ENCODE measurements around the gene RNF43.
"Not testable (repeated sequence)": the region's sequence is repeated elsewhere in the genome, so short reads cannot be mapped to it uniquely, and the experiment has no call there.

Gene RNF43

DNA sequence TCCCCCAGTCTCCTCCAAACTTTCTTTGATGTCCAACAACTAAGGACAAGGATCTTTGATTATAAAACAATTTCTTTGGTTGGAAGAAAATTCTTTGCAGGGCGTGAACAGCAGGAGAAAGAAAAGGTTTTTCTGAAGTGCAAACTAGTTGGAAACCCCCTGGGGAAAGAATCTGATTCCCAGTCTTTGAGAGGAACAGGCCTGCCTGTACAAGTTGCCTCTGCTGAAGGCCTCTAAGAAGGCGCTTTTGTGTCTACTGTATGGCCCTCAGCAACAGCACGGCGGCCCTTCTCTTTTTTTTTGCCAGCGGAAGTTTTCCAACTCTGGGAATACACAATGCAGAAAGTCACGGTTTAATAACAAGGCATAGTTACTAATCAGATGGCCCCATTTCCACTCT lies 14.0 kb downstream of the RNF43 start:
- no peak for DNase-seq

DNA sequence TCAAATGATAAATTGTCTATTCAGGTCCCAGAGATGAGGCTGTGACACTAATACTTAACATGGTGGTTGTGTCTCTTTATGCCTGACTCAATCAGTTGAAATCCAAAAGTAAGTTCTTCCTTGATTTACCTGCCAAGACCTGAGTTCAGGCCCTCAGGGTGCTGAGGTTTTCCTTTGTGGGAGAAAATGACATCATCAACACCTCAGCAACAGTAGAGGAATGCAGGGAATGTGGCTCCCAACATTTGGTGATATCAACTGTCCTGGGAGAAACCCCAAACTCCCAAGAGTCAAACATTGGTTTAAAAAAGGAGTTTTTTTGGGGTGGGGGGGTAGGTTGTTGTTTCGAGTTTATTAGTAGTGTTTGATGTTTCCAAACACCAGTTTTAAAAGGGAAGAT lies 14.7 kb downstream of the RNF43 start:
- DNase-seq = no peak

DNA sequence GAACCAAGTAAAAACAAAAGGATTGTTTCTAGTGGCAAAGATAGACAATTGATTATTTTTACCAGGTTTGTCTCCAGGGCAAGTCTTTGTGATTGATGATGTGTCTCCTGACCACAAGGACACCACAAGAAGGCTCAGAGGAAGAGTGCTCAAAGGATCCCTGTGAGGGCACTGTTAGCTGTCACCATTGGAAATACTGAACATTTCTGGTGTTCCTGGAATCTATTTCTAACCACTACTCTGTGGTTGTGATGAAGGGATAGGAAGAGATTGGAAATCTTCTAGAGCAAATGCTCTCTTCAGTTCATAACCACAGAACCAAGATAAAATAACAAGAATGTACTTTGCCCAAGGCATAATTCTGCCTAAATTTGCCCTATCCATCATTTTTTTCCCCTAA lies 15.3 kb downstream of the RNF43 start:
- DNase-seq = no peak

DNA sequence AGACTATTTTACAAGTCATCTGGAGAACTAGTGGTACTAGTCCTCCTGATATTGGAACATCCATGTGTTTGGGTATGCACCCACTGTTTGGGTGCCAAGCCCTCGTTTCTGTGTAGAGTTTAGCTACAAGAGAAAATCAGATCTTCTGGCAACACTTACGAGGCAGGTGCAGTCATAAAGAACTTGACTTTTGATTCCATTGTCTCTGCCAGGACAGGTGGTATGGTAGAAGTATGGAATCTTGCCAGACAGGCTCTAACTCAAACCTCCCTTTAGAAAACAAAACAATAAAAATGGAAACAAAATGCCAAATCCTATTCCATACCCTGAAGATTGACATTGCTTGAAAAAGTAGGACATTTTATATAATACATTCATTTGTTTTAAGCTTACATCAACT lies 16.0 kb downstream of the RNF43 start:
- no peak for DNase-seq

DNA sequence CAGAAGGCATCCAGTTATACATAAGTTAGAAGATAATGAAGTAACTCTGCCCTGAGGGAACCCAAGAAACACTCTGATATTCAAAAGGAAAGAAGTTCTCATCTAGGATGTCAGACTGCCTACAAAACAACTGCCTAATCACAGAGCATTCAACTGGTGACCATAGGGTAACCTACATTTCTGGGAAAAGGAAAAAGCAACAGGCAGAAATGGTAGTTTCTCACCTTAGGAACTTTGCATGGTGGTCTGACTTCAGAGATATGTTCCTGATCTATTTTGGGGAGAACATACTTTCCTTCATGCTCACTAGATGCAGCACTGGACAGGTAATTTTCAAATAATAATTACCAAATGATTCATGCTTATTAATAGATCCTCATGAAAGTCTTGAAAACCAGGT lies 16.5 kb downstream of the RNF43 start:
- DNase-seq = no peak

DNA sequence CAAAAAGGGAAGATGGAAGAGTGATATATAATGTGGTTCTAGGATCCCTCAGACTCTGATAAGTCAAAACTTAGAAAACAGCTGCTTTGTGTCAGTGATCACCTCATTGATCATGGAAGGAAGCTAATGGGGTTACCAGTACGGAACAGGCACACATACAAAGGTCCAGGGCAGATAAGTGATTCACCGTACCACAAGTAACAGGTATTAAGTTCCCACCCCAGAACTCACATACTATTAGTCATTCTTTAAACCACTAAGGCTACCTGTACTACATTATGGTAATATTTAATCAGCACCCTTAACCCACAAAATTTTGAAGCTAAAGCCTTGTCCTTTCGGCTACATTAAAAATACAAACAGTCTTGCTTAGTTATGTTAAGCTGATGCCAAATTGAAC lies 17.4 kb downstream of the RNF43 start:
- DNase-seq = no peak

DNA sequence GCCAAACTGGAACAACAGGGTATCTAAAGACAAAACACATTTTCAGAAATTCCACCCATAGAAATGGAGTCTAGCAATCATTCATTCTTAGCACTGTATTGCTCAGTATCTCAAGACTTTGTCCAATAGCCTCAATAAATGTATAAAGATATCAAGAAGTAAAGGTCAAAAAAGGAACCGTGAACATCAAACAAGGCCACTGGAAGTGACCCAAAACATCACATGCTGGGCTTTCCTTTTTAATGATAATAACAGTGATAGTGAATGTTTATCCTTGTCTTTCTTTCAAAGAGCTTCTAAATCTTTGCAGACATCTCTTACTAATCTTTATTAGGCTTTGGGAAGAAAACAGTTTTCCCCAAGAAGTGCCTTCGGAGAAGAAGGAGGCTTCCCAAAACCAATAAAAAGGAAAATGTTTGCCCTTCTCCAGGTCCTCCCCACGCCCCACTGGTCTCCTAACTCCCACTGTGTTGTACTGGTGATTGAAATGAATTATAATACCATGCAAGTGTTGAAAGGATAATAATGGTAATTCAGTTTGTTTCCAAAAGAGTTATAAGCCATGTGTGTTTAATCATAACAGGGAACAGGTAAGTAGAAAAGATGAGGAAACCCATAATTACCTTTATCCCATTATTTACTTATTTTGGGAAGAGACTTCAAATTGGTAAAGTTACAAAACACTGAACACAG lies 18.6 kb downstream of the RNF43 start:
- DNase-seq = no peak

DNA sequence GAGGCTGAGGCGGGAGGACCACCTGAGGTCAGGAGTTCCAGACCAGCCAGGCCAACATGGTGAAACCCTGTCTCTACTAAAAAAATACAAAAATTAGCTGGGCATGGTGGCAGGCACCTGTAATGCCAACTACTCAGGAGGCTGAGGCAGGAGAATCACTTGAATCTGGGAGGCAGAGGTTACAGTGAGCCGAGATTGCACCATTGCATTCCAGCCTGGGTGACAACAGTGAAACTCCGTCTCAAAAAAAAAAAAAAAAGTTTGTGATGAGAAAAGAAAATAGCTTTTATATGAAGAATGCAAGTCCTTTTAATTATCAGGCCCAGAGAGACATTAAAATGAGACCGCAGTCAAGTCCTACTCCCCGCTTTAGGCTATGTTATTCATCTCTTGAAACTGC lies 19.9 kb downstream of the RNF43 start:
- not testable (repeated sequence) for DNase-seq

DNA sequence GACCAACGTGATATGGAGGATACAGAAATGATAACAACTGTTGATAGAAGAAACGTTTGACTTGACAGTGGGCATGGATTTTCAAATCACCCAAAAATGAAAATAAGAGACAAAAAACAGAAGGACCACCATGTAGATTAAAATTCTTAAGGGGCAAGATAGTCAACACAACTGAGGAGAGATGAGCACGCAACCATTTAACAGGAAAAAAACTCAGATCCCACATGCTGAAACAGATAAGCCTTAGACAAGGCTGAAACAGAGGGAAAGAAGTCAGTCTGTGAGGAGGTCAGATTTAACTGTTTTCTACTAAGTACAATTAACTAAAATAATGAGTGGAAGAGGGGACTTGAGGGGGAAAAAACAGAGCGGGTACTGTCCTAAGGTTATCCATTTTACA lies 21.2 kb downstream of the RNF43 start:
- no peak for DNase-seq

DNA sequence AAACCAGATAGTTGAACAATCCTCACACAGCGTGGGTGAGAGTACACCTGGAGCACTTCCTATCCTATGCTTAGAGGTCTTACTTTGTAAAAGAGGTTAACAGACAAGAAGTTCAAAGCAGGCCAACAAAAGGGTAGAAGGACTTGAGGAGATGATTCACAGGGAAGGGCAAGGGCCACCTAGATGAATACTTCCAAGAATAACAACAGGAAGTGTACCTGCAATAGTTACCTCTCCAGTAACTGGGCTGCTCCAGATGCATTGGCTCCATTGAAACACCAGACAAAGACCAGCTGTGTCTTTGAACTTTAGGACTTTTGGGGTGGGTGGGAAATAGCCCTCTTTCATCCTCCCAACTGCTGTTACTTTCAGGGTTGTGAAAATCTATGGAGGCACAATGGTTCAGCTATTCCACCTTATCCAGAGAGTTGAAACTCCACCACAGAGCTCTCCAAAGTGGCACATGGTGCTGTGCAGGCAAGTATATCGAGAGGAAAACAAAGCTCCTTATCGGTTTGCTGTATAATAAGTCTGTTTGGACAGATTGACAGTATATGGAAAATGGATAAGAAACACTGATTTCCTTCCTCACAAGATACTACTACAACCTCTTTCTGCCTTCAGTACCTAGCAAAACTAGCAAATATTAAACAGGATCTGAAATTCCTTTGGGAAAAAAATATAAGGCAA lies 22.7 kb downstream of the RNF43 start:
- DNase-seq = no peak

DNA sequence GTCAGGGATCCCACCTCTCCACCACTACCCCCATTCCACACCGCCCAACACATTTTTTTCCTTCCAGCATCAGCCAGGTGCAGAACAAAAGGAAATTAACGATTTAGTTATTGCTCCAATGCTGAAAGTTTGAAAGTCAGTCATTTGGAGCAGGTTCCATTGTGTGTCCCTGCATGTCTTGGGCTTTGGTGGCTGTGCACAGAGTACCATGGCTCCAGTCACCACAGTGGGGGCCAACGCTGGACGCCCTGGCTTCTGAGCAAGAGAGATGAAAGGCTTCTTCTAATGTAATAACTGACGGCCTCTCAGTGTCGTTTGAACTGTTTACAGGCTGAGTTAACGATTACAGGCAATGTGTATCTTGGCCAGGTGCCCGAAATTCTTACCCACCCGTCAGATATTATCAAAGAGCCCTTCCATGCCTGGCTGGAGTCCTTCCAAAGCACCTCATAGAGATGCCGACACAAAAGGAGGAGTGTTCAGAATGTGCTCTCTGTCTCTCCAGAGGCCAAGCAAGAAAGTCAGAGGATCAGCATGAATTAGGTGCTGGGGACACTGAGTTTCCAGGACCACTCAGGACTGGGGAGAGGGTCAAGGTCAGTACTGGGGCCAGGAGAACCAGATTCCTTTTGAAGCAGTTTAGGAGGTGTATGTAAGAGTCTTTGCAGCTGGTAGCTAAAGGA lies 25.9 kb downstream of the RNF43 start:
- peak; percentile 67 for DNase-seq

DNA sequence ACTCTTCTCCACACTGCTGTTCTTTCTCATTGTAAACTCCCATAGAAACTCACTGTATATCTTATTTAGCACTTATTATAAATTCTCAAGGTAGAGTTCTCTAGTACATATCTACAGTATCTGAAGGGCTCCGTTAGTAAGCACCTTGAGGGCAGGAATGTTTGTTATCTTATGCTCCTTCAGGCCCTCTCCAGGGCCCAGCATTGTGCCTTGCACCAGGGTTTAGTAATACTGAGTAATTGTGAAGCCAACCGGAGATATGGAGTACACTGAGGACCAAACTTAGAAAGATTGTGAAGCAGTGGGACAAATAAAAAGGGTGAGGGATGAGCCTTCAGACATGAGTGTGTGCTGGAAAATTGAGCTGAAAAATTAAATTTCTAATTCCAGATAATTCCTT lies 26.4 kb downstream of the RNF43 start:
- no peak for DNase-seq

DNA sequence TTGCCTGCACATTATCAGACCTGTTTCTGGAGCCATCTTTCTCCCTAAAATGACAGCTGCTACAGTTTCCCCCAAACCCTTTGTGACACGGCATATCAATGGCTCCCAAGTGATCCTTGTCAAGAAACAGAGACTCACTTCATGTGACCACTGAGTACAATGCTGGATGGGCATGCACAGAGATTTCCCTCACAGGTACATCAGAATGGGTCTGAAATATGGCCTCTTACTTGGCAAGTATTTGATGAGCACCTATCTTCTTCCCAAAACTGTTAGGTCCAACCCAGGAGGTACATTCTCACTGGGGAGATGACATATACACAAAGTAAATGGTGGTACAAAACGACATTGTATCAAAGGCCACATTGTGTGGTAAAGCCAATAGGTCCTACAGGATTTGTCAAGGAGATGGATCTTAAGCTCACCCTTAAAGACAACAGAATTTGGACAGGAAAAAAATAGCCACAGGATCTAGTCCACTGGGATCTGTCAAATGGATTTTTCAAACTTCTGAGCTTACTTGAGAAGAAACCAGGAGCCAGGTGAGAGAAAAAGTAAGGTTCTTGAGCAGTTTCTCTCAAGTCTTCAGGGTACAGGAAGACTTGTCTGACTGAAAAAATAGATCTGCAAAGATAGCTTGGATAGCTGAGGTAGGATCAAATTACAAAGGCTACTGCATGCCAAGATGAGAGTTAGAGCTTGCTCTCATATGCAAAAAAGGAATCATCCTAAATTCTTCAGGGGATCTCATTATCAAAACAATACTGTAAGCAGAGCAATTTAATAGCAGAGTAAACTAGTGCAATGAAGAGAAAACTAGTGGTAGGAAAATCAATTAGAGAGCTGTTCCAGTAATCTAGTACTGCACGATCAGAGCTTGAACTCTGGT lies 28.8 kb downstream of the RNF43 start:
- no peak for DNase-seq

DNA sequence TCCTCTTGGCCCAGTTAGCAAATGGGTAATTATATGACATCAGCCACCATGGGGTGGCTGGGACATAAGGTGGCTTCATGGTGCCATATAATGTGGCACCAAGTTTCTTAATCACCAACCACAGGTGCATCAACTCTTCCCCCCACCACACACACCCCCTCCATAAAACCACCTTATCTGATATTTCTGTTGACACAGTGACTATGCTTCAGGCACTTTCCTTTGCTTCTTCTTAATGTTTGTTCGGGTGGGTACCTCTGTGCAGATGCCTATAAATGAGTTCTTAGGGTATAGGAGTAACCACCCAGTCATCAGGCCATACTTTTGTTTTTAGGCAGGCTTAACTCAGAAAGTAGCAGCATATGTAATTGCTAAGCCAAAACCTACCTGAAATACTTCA lies 29.5 kb downstream of the RNF43 start:
- no peak for DNase-seq

DNA sequence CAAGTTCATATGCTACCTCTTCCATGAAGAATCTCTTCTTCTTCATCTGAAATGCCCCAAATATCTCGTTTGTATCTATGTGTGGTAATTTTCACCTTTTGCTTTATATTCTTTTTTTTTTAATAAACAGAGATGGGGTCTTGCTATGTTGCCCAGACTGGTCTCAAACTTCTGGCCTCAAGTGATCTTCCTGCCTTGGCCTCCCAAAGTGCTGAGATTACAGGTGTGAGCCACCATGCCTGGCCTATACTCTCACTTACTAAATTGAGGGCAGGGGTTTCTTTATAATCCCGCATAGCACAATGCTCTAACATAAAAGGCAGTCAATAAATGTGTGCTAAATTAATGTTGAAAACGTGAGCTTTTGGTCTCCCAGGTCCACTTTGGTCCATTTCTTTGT lies 30.6 kb downstream of the RNF43 start:
- DNase-seq = no peak

DNA sequence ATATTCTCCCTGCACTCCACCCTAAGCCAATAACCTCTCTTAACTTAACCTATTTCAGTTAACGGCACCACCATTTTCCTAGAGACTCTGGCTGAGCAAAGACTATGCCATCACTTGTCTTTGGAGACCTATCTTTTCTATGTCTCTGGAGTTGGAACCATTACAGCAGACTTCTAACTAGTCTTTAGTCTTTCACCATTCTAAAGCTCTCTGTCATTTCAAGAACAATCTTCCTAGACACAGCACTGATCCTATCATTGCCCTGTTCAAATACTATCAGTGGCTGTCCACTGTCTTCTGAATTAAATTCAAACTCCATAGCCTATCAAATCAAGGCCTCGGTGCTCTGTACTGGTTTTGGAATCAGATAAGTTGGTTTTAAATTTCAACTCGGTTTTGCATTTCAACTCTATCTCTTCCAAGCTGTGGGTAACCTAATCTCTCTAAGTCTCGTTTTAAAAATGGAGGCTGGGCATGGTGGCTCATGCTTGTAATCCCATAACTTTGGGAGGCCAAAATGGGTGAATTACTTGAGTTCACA lies 31.9 kb downstream of the RNF43 start:
- no peak for DNase-seq

DNA sequence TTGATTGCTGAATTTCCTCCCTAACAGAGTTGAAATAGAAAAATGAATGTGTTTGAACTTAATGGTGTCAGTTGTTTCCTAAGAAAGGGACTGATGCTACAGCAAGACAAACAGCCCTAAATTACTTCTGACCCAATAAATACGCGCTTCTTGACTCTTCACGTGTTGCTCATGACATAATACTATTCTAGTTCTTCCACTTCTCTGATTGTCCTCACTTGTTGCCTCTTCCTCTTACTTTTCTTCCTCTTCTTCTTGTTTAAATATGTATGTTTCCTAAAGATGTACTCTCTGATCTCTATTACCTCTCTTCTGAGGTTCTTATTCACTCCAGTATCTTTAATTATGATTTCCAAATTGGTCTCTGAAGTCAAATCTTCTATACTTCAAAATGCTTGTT lies 32.4 kb downstream of the RNF43 start:
- DNase-seq = no peak

DNA sequence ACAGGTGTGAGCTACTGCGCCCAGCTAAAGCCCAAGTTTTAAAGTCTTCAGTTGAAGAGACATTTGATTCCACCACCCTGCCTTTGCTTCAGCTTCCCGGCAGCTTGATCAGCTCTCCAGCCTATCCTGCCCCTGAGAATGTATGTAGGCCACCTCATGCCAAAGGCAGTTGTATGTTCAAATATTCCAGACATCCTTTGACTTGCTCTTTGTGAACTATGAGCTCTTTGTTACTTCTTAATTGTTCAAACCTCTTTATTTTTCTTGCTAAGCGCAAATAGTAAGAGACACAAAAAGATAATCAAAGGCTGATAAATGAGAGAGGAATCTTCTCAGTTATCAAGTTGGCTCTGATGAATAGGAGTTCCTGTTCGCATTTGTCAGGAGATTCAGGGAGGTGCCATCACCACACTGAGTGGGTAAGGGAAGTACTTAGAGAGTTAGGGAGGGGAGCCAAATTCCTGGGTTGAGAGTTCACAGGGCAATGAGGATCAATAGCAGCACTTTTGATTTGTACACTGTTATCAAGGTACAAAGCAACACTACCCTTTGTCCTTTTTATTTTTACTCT lies 33.4 kb downstream of the RNF43 start:
- DNase-seq = no peak

DNA sequence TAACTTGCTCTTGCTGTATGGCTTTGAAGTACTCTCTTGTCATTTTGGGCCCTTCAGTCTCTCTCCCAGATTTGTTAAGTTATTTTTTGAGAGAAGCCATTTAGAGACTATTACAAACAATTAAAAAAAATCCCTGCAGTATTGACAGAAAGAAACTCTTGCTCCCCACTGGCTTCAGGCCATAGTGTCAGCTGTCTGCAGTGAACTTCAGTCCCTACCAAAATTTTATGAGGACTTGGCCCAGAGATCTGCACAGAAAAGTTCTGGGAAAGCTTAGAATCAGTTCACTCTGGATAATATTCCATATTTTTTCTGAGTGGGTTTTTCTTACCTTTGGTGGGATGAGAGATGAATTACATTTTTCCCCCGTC lies 34.5 kb downstream of the RNF43 start:
- no peak for DNase-seq

DNA sequence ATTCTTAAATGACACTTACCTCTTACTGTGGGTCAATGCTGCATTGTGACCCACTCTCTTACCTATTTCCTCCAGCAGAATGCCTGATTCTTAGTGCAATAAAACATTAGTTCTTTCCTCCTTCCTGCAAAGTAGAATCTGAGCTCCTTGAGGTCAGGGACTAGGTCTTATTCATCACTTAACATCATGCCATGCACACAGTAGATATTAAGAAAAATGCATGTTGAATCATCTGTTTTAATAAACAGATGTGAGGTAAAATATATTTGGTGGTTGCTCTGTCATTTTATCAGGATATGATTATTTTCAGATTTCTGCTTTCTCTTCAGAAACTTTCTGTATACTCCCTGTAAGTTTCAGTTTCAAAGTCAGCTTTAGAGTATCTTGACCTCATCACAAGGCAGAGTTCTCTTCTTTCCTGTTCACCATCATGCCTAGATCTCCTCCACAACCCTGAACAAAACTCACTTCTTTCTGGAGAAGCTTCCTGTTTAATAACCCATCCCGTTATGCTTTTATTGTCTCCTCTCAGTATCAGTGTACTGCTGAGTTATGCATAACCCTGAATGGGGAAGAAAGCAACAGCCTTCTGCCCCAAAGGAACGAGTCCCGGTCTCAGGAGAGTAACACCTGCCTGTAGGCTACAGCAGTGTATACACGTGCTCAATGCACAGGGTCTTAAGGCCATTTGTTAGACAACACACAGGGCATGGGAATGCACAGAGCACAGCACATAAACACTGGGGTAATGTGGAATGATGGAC lies 35.0 kb downstream of the RNF43 start:
- DNase-seq = no peak

DNA sequence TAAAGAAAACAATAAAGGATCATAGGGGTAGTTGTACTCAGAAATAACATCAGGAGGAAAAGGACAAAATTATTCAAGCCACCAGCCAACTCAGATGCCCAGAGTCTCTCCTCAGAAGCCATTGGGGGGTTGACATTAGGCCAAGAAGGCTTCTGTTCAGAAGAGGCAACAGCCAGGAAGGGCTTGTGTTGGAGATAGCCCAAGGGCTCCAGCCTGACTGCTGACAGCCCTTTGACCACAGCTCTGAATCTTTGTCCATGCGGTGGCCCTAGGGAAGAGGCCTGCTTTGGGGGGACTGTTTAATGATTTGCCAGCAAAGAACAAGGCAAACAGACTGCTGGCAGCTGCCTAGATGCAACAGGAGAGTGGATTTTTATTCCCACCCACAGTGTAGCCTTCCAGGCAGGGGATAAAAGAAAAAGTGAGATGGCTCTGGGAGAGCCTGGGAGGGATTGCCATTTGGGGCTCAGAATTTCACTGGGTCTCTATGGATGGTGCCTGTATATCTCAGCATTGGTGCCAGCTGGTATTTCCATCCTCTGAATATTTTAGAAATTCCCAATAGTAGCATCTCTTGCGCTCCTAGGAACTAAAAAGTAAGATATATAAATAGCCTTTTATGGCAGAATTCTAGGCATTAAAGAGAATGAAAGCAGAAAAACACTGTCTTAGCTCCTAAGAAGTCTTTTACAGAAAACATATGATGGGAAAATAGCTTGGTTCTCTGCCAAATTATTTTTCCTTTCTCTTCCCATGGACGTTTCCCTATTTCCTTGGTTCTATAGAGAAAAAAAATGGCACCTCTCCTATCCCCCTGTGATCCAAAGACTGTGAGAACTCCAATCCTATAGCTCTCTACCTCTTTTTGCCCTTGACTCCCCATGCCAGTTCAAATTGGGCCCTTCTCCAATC lies 36.0 kb downstream of the RNF43 start:
- DNase-seq = no peak
